Measurements from ENCODE around the gene ARF1.

The ARF1 gene

GRCh38 chr1:228042508-228042907 lies 40.0 kb upstream of the ARF1 start:
- Mint-ChIP-seq H3K4me3 (no peak overlapping the region), H3K36me3 (ENCODE audit: low read depth) (no peaks in the 10 kb centered on the region), H3K27ac (no peak overlapping the region), H3K9me3 (no peaks in the 10 kb centered on the region), H3K27me3 (ENCODE audit: low read depth, poor library complexity) (peaks cover 14% of the 10 kb centered on the region), H3K4me1 (peaks cover 8% of the 10 kb centered on the region)
- DNase-seq, result no peak
- TF ChIP-seq, protein P1, sequence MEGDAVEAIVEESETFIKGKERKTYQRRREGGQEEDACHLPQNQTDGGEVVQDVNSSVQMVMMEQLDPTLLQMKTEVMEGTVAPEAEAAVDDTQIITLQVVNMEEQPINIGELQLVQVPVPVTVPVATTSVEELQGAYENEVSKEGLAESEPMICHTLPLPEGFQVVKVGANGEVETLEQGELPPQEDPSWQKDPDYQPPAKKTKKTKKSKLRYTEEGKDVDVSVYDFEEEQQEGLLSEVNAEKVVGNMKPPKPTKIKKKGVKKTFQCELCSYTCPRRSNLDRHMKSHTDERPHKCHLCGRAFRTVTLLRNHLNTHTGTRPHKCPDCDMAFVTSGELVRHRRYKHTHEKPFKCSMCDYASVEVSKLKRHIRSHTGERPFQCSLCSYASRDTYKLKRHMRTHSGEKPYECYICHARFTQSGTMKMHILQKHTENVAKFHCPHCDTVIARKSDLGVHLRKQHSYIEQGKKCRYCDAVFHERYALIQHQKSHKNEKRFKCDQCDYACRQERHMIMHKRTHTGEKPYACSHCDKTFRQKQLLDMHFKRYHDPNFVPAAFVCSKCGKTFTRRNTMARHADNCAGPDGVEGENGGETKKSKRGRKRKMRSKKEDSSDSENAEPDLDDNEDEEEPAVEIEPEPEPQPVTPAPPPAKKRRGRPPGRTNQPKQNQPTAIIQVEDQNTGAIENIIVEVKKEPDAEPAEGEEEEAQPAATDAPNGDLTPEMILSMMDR (IDR thresholded peaks at IDR 0.05), result no peak

DNA sequence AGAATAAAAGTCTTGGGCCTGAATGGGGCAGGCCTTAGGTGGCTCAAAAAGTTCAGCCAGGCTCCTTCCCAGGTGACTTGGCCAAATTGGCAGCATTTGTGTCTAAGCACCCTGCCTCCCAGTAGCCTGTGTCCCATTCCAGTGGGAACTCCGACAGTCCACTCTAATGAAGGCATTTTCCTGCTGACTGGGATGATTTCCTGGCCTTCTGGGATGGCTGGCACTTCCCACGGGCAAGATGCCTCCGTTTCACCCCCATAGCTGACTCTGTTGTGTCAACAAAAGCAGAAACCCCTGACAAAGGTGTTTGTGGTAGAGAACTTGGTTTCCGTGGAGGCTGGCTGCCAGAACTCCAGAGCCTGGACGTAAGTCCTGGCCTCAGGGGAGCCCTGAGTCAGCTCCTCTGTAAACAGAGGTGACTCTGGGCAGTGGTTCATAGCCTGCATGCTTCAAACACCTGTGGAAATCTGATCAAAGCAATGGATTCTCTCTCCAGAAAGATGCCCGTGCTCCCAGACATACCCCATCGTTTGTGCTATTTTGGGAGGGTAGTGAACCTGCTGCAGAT lies 39.1 kb upstream of the ARF1 start:
- Mint-ChIP-seq H3K36me3 (ENCODE audit: low read depth) (no peaks in the 10 kb centered on the region), H3K4me3 (no peak overlapping the region), H3K27ac (no peak overlapping the region), H3K9me3 (no peaks in the 10 kb centered on the region), H3K4me1 (peaks cover 8% of the 10 kb centered on the region), H3K27me3 (ENCODE audit: low read depth, poor library complexity) (peaks cover 10% of the 10 kb centered on the region)
- DNase-seq, result no peak
- TF ChIP-seq, protein P1 (IDR thresholded peaks at IDR 0.05), result no peak

GRCh38 chr1:228044961-228045360 lies 37.5 kb upstream of the ARF1 start:
- DNase-seq, result no peak
- H3K27me3 Mint-ChIP-seq (ENCODE audit: low read depth, poor library complexity), result peaks cover 10% of the 10 kb centered on the region

GRCh38 chr1:228045405-228045804 lies 37.1 kb upstream of the ARF1 start:
- TF ChIP-seq, protein P1 (IDR thresholded peaks at IDR 0.05), result no peak
- Mint-ChIP-seq H3K27ac (no peak overlapping the region), H3K27me3 (ENCODE audit: low read depth, poor library complexity) (peaks cover 14% of the 10 kb centered on the region), H3K9me3 (no peaks in the 10 kb centered on the region), H3K4me3 (no peak overlapping the region), H3K4me1 (peaks cover 8% of the 10 kb centered on the region), H3K36me3 (ENCODE audit: low read depth) (no peaks in the 10 kb centered on the region)
- no peak for DNase-seq

More at GRCh38 chr1:228044961-228045360, 37.5 kb upstream of the ARF1 start:
- H3K4me3 Mint-ChIP-seq, result no peak overlapping the region
- peaks cover 8% of the 10 kb centered on the region for H3K4me1 Mint-ChIP-seq
- no peak overlapping the region for H3K27ac Mint-ChIP-seq
- TF ChIP-seq, protein P1 (IDR thresholded peaks at IDR 0.05), result no peak
- no peaks in the 10 kb centered on the region for H3K36me3 Mint-ChIP-seq (ENCODE audit: low read depth)
- no peaks in the 10 kb centered on the region for H3K9me3 Mint-ChIP-seq

- peaks cover 16% of the 10 kb centered on the region for H3K27me3 Mint-ChIP-seq (ENCODE audit: low read depth, poor library complexity)
- no peak overlapping the region for H3K27ac Mint-ChIP-seq
- DNase-seq, result no peak
- H3K4me1 Mint-ChIP-seq, result peaks cover 8% of the 10 kb centered on the region
- TF ChIP-seq, protein P1 (IDR thresholded peaks at IDR 0.05), result no peak
- H3K4me3 Mint-ChIP-seq, result no peak overlapping the region
- H3K36me3 Mint-ChIP-seq (ENCODE audit: low read depth), result no peaks in the 10 kb centered on the region
- no peaks in the 10 kb centered on the region for H3K9me3 Mint-ChIP-seq
Measured at GRCh38 chr1:228045871-228046270, 36.6 kb upstream of the ARF1 start.

Measured in nephron progenitor cell (in vitro differentiated cells).